Measurements from ENCODE around the gene SLC28A3. TPM values are rescaled to one million over a fixed set of nuclear protein-coding genes. Genes with fewer than 3 reads are reported as not detected.

Gene SLC28A3
- total and polyA plus RNA-seq, 7 donors, result 0.23 to 2.4 TPM; not detected in 5

- no peak overlapping the region for H3K4me3 ChIP-seq
- no peaks in the 10 kb centered on the region for H3K9me3 ChIP-seq
- no peak overlapping the region for H3K27ac ChIP-seq
- intact Hi-C loops (cut with DNase I), result no loop called here
- WGBS, 2 donors, result 50 to 83% methylated on average over 4 of the region's 4 CpGs
- no peaks in the 10 kb centered on the region for H3K27me3 ChIP-seq
- no peaks in the 10 kb centered on the region for H3K36me3 ChIP-seq
- no peak for DNase-seq
- TF ChIP-seq POLR2AphosphoS5 (IDR thresholded peaks at IDR 0.05) (no peak), EP300 (IDR thresholded peaks at IDR 0.05) (no peak), POLR2A (IDR thresholded peaks at IDR 0.05) (no peak)
- TF ChIP-seq, protein P1, sequence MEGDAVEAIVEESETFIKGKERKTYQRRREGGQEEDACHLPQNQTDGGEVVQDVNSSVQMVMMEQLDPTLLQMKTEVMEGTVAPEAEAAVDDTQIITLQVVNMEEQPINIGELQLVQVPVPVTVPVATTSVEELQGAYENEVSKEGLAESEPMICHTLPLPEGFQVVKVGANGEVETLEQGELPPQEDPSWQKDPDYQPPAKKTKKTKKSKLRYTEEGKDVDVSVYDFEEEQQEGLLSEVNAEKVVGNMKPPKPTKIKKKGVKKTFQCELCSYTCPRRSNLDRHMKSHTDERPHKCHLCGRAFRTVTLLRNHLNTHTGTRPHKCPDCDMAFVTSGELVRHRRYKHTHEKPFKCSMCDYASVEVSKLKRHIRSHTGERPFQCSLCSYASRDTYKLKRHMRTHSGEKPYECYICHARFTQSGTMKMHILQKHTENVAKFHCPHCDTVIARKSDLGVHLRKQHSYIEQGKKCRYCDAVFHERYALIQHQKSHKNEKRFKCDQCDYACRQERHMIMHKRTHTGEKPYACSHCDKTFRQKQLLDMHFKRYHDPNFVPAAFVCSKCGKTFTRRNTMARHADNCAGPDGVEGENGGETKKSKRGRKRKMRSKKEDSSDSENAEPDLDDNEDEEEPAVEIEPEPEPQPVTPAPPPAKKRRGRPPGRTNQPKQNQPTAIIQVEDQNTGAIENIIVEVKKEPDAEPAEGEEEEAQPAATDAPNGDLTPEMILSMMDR (IDR thresholded peaks at IDR 0.05), result no peak
- H3K4me1 ChIP-seq, result peaks cover 0 to 4% (median 0%) of the 10 kb centered on the region in 4 donors
Measured at GRCh38 chr9:84293001-84293798, 47.4 kb downstream of the SLC28A3 start.

DNA sequence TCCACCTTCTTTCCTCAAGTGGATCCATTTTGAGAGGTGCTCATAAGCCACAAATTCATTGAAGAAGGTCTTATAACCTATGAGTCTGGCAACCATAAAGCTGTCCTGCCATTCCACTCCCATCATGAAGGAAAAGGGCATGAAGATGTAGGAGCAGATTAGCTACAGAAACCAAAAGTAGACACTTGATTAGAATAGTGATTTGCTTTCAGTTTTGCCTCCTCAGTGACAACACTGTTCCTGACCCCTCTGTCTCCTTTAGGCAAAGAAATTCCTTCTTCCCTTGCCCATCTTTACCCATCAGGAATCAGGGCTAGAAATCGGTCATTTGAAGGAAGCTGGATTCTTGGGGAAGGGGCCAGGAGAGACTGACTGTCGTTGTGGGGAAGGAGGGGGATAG lies 55.2 kb downstream of the SLC28A3 start:
- H3K27ac ChIP-seq, result no peak overlapping the region
- H3K27me3 ChIP-seq, result no peaks in the 10 kb centered on the region
- H3K9me3 ChIP-seq, result no peaks in the 10 kb centered on the region
- DNase-seq, result no peak
- no peaks in the 10 kb centered on the region for H3K4me1 ChIP-seq
- intact Hi-C loops (cut with DNase I), result no loop called here
- 78 to 85% methylated on average over 2 of the region's 2 CpGs for WGBS, 2 donors
- TF ChIP-seq POLR2AphosphoS5 (IDR thresholded peaks at IDR 0.05) (no peak), POLR2A (IDR thresholded peaks at IDR 0.05) (no peak), EP300 (IDR thresholded peaks at IDR 0.05) (no peak)
- TF ChIP-seq, protein P1 (IDR thresholded peaks at IDR 0.05), result no peak
- H3K4me3 ChIP-seq, result no peak overlapping the region
- H3K36me3 ChIP-seq, result no peaks in the 10 kb centered on the region

DNA sequence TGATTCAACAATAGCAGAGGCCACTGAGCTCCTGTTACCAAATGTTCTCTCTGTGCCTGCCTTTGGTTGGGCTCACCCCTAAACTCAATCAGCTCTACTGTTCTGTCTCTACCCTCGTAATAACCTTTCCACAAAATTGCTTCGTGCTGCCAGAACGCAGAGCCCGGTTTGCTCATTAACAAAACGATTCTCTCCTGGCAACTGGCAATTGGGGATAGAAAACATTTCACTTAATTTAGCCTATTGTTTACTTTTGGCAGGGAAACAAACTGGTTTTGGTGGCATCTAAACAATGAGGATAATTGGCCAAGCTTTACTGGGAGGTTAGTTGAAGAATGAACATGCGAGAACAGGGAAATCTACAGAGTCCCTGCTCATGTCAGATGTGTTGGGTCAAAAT lies 56.6 kb downstream of the SLC28A3 start:
- H3K9me3 ChIP-seq, result no peaks in the 10 kb centered on the region
- H3K27ac ChIP-seq, result no peak overlapping the region
- no peaks in the 10 kb centered on the region for H3K4me1 ChIP-seq
- intact Hi-C loops (cut with DNase I), result no loop called here
- TF ChIP-seq, protein P1 (IDR thresholded peaks at IDR 0.05), result no peak
- TF ChIP-seq EP300 (IDR thresholded peaks at IDR 0.05), result no peak
- TF ChIP-seq POLR2A (IDR thresholded peaks at IDR 0.05), result no peak
- no peak for TF ChIP-seq POLR2AphosphoS5 (IDR thresholded peaks at IDR 0.05)
- no peak for DNase-seq
- WGBS, 2 donors, result 69 to 75% methylated on average over 6 of the region's 6 CpGs
- no peaks in the 10 kb centered on the region for H3K27me3 ChIP-seq
- no peaks in the 10 kb centered on the region for H3K36me3 ChIP-seq
- H3K4me3 ChIP-seq, result no peak overlapping the region

GRCh38 chr9:84278130-84278529 lies 62.4 kb downstream of the SLC28A3 start:
- intact Hi-C loops (cut with DNase I), result no loop called here
- TF ChIP-seq POLR2AphosphoS5 (IDR thresholded peaks at IDR 0.05), result no peak
- TF ChIP-seq POLR2A (IDR thresholded peaks at IDR 0.05), result no peak
- TF ChIP-seq EP300 (IDR thresholded peaks at IDR 0.05), result no peak
- TF ChIP-seq, protein P1 (IDR thresholded peaks at IDR 0.05), result no peak
- no peaks in the 10 kb centered on the region for H3K9me3 ChIP-seq
- H3K4me1 ChIP-seq, result no peaks in the 10 kb centered on the region
- no peaks in the 10 kb centered on the region for H3K36me3 ChIP-seq
- DNase-seq, result no peak
- no peak overlapping the region for H3K4me3 ChIP-seq
- H3K27ac ChIP-seq, result no peak overlapping the region
- peaks cover 0 to under 1% (median 0%) of the 10 kb centered on the region in 3 donors for H3K27me3 ChIP-seq
- WGBS, 2 donors, result 54 to 76% methylated on average over 1 of the region's 1 CpG
